Stomach (tissue), 4 donors: Measurements from ENCODE around the gene CENPL.

Experiments
- CTCF ChIP-seq, 7 experiments: fragments of 450-650 bp in 4 of 7; fragments of 200-600 bp in 3 of 7; sonication (generic) in 3 of 7; IDR thresholded peaks; one replicate each; pipeline ENCODE4 v1.5.1; 2016 to 2019; ENCODE audit warnings: antibody characterized with exemption in 7 of 7, control low read depth in 2 of 7, mild to moderate bottlenecking in 1 of 7
- EP300 ChIP-seq: sonication (generic); formaldehyde crosslinking; IDR thresholded peaks from one replicate; pipeline ENCODE4 v1.6.1; 2017; ENCODE audit warnings: antibody characterized with exemption
- POLR2A ChIP-seq, 4 donors: fragments of 450-650 bp; IDR thresholded peaks; one replicate each; pipeline ENCODE4 v1.6.1; 2016; ENCODE audit warnings: antibody characterized with exemption in 4 of 4, control low read depth in 2 of 4, mild to moderate bottlenecking in 1 of 4, moderate library complexity in 1 of 4

- TF ChIP-seq EP300 (no peak), CTCF (IDR thresholded peaks at IDR 0.05) (no peak), POLR2A (IDR thresholded peaks at IDR 0.05) (no peak)
These were observed 70.9 kb downstream of the CENPL start for GRCh38 chr1:173753830-173754229.
